SKM-1 (cell line): ENCODE data around the gene FAIM.
"Not testable (repeated sequence)": the region's sequence is repeated elsewhere in the genome, so short reads cannot be mapped to it uniquely, and the experiment has no call there.

Experiments
- DNase-seq: peaks from one replicate; lab custom pipeline; 2025; ENCODE audit not compliant: unreplicated experiment; lab: John Stamatoyannopoulos, UW

FAIM gene

GRCh38 chr3:138600100-138600745 lies 8.3 kb upstream of the FAIM start:
- no peak for DNase-seq

- DNase-seq, result not testable (repeated sequence)
Observed at GRCh38 chr3:138601661-138602060, 6.9 kb upstream of the FAIM start.

- not testable (repeated sequence) for DNase-seq
Observed at GRCh38 chr3:138604106-138604595, 4.4 kb upstream of the FAIM start.

- no peak for DNase-seq
Observed at GRCh38 chr3:138609898-138610266, 1.3 kb downstream of the FAIM start.

GRCh38 chr3:138615462-138615861 lies 6.9 kb downstream of the FAIM start:
- no peak for DNase-seq

- DNase-seq, result no peak
Observed at GRCh38 chr3:138620431-138620830, 11.9 kb downstream of the FAIM start.

- DNase-seq, result no peak
Observed at GRCh38 chr3:138624518-138624917, 15.9 kb downstream of the FAIM start.

- no peak for DNase-seq
Observed at GRCh38 chr3:138625707-138626365, 17.3 kb downstream of the FAIM start.

- no peak for DNase-seq
Observed at GRCh38 chr3:138629526-138629925, 21.0 kb downstream of the FAIM start.

GRCh38 chr3:138638641-138639040 lies 30.1 kb downstream of the FAIM start:
- DNase-seq, result no peak

- no peak for DNase-seq
Observed at GRCh38 chr3:138640537-138640936, 32.0 kb downstream of the FAIM start.

- no peak for DNase-seq
Observed at GRCh38 chr3:138642226-138642926, 33.8 kb downstream of the FAIM start.

GRCh38 chr3:138642927-138643253 lies 34.3 kb downstream of the FAIM start:
- no peak for DNase-seq

- DNase-seq, result no peak
Observed at GRCh38 chr3:138646008-138646407, 37.4 kb downstream of the FAIM start.

GRCh38 chr3:138646513-138646912 lies 37.9 kb downstream of the FAIM start:
- DNase-seq, result no peak

- no peak for DNase-seq
Observed at GRCh38 chr3:138649134-138649533, 40.6 kb downstream of the FAIM start.

GRCh38 chr3:138653567-138653966 lies 45.0 kb downstream of the FAIM start:
- no peak for DNase-seq

- no peak for DNase-seq
Observed at GRCh38 chr3:138657508-138657907, 48.9 kb downstream of the FAIM start.

GRCh38 chr3:138668107-138668506 lies 59.5 kb downstream of the FAIM start:
- no peak for DNase-seq

- no peak for DNase-seq
Observed at GRCh38 chr3:138670407-138670806, 61.8 kb downstream of the FAIM start.

- DNase-seq, result no peak
Observed at GRCh38 chr3:138673641-138674530, 65.3 kb downstream of the FAIM start.
